Measurements from ENCODE around the gene KRTAP13-3. TPM values are rescaled to one million over a fixed set of nuclear protein-coding genes. Genes with fewer than 3 reads are reported as not detected.

The KRTAP13-3 gene, protein sequence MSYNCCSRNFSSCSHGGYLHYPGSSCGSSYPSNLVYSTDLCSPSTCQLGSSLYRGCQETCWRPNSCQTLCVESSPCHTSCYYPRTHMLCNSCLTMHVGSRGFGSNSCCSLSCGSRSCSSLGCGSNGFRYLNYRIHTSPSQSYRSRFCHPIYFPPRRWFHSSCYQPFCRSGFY
- total RNA-seq (not detected), polyA plus RNA-seq (not detected)
- long read RNA-seq, donor 1: 0 reads
- long read RNA-seq, donor 2: 0 reads

DNA sequence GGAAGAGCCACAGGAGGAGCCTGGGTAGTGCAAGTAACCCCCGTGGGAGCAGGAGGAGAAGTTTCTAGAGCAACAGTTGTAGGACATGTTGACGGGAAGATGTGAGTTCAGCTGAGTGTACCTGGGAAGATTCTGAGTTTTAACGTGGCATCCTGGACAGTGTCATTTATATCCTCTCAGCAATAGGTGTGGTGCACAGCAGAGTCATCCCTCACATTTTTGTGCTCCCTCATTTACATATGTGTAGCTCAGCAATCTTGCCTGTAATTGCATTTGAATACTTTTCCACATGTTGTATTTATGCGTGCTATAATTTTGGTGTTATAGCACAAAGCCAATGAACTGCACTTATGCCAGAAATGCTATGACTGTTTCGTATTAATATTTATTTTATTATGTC lies at the start of gene KRTAP13-3:
TSS of gene KRTAP13-3 (minus strand) at position 101 of the 400 bp plus-strand sequence. CDS start at position 87, 14 bp downstream.
- H3K36me3 ChIP-seq (ENCODE audit: control insufficient read depth in 1 of 2, insufficient read depth in 2 of 2, low read length in 1 of 2): no peaks in the 10 kb centered on the region
- no peaks in the 10 kb centered on the region for H3K9me3 ChIP-seq (ENCODE audit: control insufficient read depth, low read length)
- 80 to 81% methylated on average over 5 of the region's 5 CpGs for WGBS, 2 donors
- H3K4me1 ChIP-seq (ENCODE audit: control insufficient read depth in 1 of 2, insufficient read depth in 2 of 2, low read length in 2 of 2): no peaks in the 10 kb centered on the region
- no peak for DNase-seq
- H3K27ac ChIP-seq (ENCODE audit: low read depth in 1 of 2, low read length in 2 of 2): no peak within 1 kb of the TSS
- intact Hi-C loops (cut with DNase I): no loop called here
- no peak within 1 kb of the TSS for H3K4me3 ChIP-seq (ENCODE audit: low read length in 2 of 2)
- ATAC-seq (ENCODE audit: low FRiP score): no peak
- H3K27me3 ChIP-seq (ENCODE audit: control insufficient read depth in 1 of 2, insufficient read depth in 2 of 2, low read length in 1 of 2): no peaks in the 10 kb centered on the region

DNA sequence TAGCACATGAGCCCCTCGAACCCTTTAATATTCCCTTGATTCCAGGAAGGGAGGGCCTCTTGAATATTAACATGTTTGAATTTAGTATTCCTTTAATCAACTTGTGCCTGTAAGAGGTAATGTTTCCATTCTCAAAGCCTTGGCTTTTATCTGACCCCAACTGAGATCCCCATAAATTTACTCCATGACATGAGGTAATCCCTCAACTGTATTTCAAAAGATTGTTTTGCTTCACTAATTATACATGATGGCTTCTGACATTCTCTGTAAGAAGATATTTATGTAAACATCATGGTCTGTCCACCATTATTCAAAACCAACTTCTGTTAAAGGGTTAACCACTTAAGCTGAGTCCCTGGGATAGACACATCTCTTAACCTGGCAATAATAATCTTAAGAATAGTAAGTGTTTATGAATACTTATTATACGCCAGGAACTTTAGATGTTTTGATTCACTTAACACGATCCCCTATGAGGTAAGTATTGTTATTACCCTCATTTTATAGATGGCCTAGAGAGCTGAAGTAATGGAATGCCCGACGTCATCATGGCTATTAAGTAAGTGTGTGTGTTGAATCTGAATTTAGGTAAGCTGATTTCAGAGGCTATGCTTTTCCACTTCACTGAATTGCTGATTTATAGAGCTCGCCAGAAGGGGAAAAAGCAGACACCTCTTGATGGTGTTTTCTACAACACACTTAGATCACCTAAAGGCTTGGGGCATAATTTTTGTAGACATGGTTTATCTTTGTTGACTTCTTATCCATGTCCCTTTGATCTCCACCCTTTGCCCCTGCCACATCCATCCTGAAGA lies 43.4 kb upstream of the KRTAP13-3 start:
- Histone ChIP-seq H3K36me3 (ENCODE audit: control insufficient read depth in 1 of 2, insufficient read depth in 2 of 2, low read length in 1 of 2) (no peaks in the 10 kb centered on the region), H3K4me3 (ENCODE audit: low read length in 2 of 2) (no peak overlapping the region), H3K9me3 (ENCODE audit: control insufficient read depth, low read length) (no peaks in the 10 kb centered on the region), H3K27ac (ENCODE audit: low read depth in 1 of 2, low read length in 2 of 2) (no peak overlapping the region), H3K27me3 (ENCODE audit: control insufficient read depth in 1 of 2, insufficient read depth in 2 of 2, low read length in 1 of 2) (no peaks in the 10 kb centered on the region), H3K4me1 (ENCODE audit: control insufficient read depth in 1 of 2, insufficient read depth in 2 of 2, low read length in 2 of 2) (no peaks in the 10 kb centered on the region)
- intact Hi-C loops (cut with DNase I): no loop called here
- 80 to 83% methylated on average over 6 of the region's 6 CpGs for WGBS, 2 donors
- DNase-seq (no peak), ATAC-seq (ENCODE audit: low FRiP score) (no peak)

DNA sequence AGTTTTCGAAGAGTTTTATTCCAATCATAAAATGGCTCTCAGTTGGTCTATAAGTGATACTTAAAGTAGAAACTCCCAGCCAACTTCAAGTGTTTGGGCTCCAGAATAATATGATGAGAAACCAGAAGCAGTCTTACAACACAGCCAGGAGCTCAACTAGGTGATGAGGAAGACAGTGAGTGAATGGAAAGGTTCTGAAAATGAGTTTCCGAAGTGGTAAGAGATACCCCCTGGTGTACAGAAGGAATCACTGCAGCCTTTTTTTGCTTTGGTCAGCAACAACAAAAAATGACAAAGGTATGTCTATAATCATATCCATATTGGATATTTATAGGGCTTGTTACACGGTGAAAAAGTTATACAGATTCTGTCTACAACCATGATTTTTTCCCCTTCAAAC lies 38.0 kb upstream of the KRTAP13-3 start:
- Histone ChIP-seq H3K4me1 (ENCODE audit: control insufficient read depth in 1 of 2, insufficient read depth in 2 of 2, low read length in 2 of 2) (no peaks in the 10 kb centered on the region), H3K4me3 (ENCODE audit: low read length in 2 of 2) (no peak overlapping the region), H3K27me3 (ENCODE audit: control insufficient read depth in 1 of 2, insufficient read depth in 2 of 2, low read length in 1 of 2) (no peaks in the 10 kb centered on the region), H3K9me3 (ENCODE audit: control insufficient read depth, low read length) (no peaks in the 10 kb centered on the region), H3K27ac (ENCODE audit: low read depth in 1 of 2, low read length in 2 of 2) (no peak overlapping the region), H3K36me3 (ENCODE audit: control insufficient read depth in 1 of 2, insufficient read depth in 2 of 2, low read length in 1 of 2) (no peaks in the 10 kb centered on the region)
- 68 to 88% methylated on average over 3 of the region's 3 CpGs for WGBS, 2 donors
- DNase-seq (no peak), ATAC-seq (ENCODE audit: low FRiP score) (no peak)
- intact Hi-C loops (cut with DNase I): no loop called here

DNA sequence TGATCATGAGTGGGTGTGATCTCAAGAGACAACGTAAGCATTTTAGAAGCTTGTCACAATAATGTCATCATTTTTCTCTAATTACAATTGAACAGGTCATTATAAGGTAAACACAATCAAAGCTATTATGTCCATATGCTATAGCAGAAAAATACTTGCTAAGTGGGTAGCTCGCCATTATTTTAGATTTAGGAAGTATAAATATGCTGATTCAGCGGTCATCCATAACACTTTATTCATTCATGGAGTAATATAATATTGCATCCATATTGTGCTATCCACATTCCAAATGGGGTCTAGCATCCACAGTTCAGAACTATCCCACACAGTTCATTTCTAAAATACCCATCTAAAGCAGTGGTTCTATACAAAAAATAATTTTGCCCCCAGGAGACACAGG lies 22.8 kb upstream of the KRTAP13-3 start:
- ATAC-seq (ENCODE audit: low FRiP score) (no peak), DNase-seq (no peak)
- 96 to 99% methylated on average over 3 of the region's 3 CpGs for WGBS, 2 donors
- Histone ChIP-seq H3K9me3 (ENCODE audit: control insufficient read depth, low read length) (no peaks in the 10 kb centered on the region), H3K4me1 (ENCODE audit: control insufficient read depth in 1 of 2, insufficient read depth in 2 of 2, low read length in 2 of 2) (no peaks in the 10 kb centered on the region), H3K36me3 (ENCODE audit: control insufficient read depth in 1 of 2, insufficient read depth in 2 of 2, low read length in 1 of 2) (no peaks in the 10 kb centered on the region), H3K27me3 (ENCODE audit: control insufficient read depth in 1 of 2, insufficient read depth in 2 of 2, low read length in 1 of 2) (no peaks in the 10 kb centered on the region), H3K4me3 (ENCODE audit: low read length in 2 of 2) (no peak overlapping the region), H3K27ac (ENCODE audit: low read depth in 1 of 2, low read length in 2 of 2) (no peak overlapping the region)
- intact Hi-C loops (cut with DNase I): no loop called here

DNA sequence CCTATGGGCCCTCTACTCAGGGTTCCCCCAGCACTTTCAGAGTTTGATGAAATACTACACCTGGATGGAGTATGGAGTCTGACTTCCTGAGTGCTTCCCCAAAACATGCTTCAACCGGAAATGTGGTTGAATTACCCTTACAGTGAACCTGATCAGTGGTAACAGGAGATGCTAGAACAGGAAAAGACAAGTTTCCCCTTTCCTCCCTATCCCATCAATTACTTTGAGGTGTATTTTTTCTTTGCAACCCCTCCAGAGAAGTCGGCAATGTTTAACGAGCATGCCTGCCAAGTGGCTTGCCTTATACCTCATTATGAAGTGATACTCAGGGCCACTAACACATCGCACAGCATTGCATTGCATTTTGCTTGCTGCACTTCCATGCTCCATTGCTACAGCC lies 21.3 kb upstream of the KRTAP13-3 start:
- intact Hi-C loops (cut with DNase I): no loop called here
- H3K27me3 ChIP-seq (ENCODE audit: control insufficient read depth in 1 of 2, insufficient read depth in 2 of 2, low read length in 1 of 2): no peaks in the 10 kb centered on the region
- WGBS, 2 donors: 48 to 50% methylated on average over 4 of the region's 4 CpGs
- ATAC-seq (ENCODE audit: low FRiP score) (no peak), DNase-seq (no peak)
- H3K4me1 ChIP-seq (ENCODE audit: control insufficient read depth in 1 of 2, insufficient read depth in 2 of 2, low read length in 2 of 2): no peaks in the 10 kb centered on the region
- H3K4me3 ChIP-seq (ENCODE audit: low read length in 2 of 2): no peak overlapping the region
- no peaks in the 10 kb centered on the region for H3K36me3 ChIP-seq (ENCODE audit: control insufficient read depth in 1 of 2, insufficient read depth in 2 of 2, low read length in 1 of 2)
- H3K9me3 ChIP-seq (ENCODE audit: control insufficient read depth, low read length): no peaks in the 10 kb centered on the region
- no peak overlapping the region for H3K27ac ChIP-seq (ENCODE audit: low read depth in 1 of 2, low read length in 2 of 2)

DNA sequence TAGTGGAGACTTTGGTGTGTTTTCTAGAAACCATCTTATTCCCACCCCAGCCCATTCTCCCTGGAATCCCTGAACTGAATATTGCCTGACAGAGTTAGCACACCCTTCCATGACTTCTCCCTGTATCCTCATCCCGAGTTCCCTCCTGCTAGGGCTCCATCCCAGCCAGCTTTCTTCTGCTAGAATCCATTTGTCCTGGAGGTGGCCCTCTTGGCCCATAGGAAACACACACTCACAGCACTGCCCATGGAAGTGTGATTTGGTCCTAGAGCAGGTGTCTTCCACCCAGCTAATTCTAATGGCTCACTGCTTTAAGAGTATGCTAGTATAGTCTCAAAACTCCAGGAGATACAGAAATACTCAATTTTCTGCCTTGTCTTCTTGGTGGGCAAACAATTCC lies 18.5 kb upstream of the KRTAP13-3 start:
- no peak for ATAC-seq (ENCODE audit: low FRiP score)
- intact Hi-C loops (cut with DNase I): no loop called here
- Histone ChIP-seq H3K27ac (ENCODE audit: low read depth in 1 of 2, low read length in 2 of 2) (no peak overlapping the region), H3K4me1 (ENCODE audit: control insufficient read depth in 1 of 2, insufficient read depth in 2 of 2, low read length in 2 of 2) (no peaks in the 10 kb centered on the region), H3K27me3 (ENCODE audit: control insufficient read depth in 1 of 2, insufficient read depth in 2 of 2, low read length in 1 of 2) (no peaks in the 10 kb centered on the region), H3K36me3 (ENCODE audit: control insufficient read depth in 1 of 2, insufficient read depth in 2 of 2, low read length in 1 of 2) (no peaks in the 10 kb centered on the region), H3K9me3 (ENCODE audit: control insufficient read depth, low read length) (no peaks in the 10 kb centered on the region), H3K4me3 (ENCODE audit: low read length in 2 of 2) (no peak overlapping the region)
- 57 to 60% methylated on average over 1 of the region's 1 CpG for WGBS, 2 donors
- DNase-seq: no peak

DNA sequence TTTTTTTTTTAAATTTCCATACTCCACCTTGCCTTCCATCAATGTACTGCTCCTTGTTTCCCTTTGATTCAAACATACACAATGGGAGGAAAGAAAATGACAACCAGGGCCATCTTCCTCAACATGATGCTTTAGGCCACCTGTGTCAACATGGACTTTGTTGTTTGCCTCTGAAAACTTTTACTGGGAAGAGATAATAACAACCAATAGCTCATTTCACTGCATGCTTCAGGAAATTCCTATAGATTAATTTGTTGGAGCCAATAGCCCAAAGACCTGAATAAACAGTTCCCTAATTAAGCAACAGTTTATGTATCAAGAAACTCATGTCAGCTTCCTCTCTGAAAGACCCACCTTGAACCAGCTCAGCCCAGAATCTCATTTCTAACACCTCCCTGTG lies 17.5 kb upstream of the KRTAP13-3 start:
- no peaks in the 10 kb centered on the region for H3K36me3 ChIP-seq (ENCODE audit: control insufficient read depth in 1 of 2, insufficient read depth in 2 of 2, low read length in 1 of 2)
- intact Hi-C loops (cut with DNase I): no loop called here
- no peaks in the 10 kb centered on the region for H3K27me3 ChIP-seq (ENCODE audit: control insufficient read depth in 1 of 2, insufficient read depth in 2 of 2, low read length in 1 of 2)
- no peaks in the 10 kb centered on the region for H3K9me3 ChIP-seq (ENCODE audit: control insufficient read depth, low read length)
- no peak overlapping the region for H3K4me3 ChIP-seq (ENCODE audit: low read length in 2 of 2)
- no peak overlapping the region for H3K27ac ChIP-seq (ENCODE audit: low read depth in 1 of 2, low read length in 2 of 2)
- DNase-seq: no peak
- no peaks in the 10 kb centered on the region for H3K4me1 ChIP-seq (ENCODE audit: control insufficient read depth in 1 of 2, insufficient read depth in 2 of 2, low read length in 2 of 2)
- ATAC-seq (ENCODE audit: low FRiP score): no peak

DNA sequence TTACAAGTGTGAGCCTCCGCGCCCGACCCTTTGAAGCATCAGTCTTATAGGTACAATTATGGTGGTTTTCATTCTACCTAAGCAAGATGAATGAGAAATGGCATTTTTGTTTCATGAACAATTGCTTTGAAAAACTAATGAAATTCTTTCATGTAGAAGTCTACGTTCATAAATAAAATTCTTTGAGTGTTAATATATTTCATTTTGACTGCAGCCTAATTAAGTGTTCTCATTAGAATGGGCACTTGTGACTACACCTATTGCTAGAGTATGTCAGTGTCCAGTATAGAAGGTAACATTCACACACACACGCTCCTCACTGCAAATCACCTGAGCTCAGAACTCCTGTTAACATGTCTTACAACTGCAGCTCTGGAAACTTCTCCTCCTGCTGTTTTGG lies 14.2 kb upstream of the KRTAP13-3 start, which contains the start of gene KRTAP15-1:
TSS of gene KRTAP15-1 (plus strand) at position 301 of the 400 bp plus-strand sequence. CDS start at position 354, 53 bp downstream.
- no peak for DNase-seq
- ATAC-seq (ENCODE audit: low FRiP score): no peak
- Histone ChIP-seq H3K4me3 (ENCODE audit: low read length in 2 of 2) (no peak within 1 kb of the TSS), H3K27ac (ENCODE audit: low read depth in 1 of 2, low read length in 2 of 2) (no peak within 1 kb of the TSS), H3K36me3 (ENCODE audit: control insufficient read depth in 1 of 2, insufficient read depth in 2 of 2, low read length in 1 of 2) (no peaks in the 10 kb centered on the region), H3K4me1 (ENCODE audit: control insufficient read depth in 1 of 2, insufficient read depth in 2 of 2, low read length in 2 of 2) (no peaks in the 10 kb centered on the region), H3K27me3 (ENCODE audit: control insufficient read depth in 1 of 2, insufficient read depth in 2 of 2, low read length in 1 of 2) (no peaks in the 10 kb centered on the region), H3K9me3 (ENCODE audit: control insufficient read depth, low read length) (no peaks in the 10 kb centered on the region)
- intact Hi-C loops (cut with DNase I): no loop called here
- WGBS, 2 donors: 93 to 94% methylated on average over 5 of the region's 5 CpGs

DNA sequence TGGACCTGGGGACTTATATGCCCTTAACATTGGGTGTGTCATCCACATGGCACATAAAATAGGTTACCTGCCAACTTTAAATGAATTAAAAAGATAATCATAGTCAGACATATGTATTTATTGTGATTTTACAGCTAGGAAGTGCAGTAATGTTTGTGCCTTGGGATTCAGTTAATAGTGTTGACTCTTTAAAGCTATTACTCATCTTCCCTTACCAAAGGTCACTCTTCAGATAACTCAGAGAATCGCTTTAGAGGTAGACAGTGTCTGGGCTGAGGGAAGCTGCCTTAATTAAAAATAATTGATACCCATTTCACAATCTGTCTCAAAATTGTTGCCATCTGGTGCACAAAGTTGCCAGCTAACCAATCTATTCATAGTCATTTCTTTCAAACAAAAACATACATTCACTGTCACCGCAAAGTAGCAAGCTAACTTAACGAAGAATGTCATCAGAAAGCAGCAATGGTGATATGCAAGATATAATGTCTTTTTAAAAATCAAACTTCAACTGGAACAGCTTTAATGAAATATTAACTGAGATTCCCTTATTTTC lies 11.4 kb upstream of the KRTAP13-3 start:
- Histone ChIP-seq H3K4me1 (ENCODE audit: control insufficient read depth in 1 of 2, insufficient read depth in 2 of 2, low read length in 2 of 2) (no peaks in the 10 kb centered on the region), H3K27ac (ENCODE audit: low read depth in 1 of 2, low read length in 2 of 2) (no peak overlapping the region), H3K36me3 (ENCODE audit: control insufficient read depth in 1 of 2, insufficient read depth in 2 of 2, low read length in 1 of 2) (no peaks in the 10 kb centered on the region), H3K9me3 (ENCODE audit: control insufficient read depth, low read length) (no peaks in the 10 kb centered on the region), H3K27me3 (ENCODE audit: control insufficient read depth in 1 of 2, insufficient read depth in 2 of 2, low read length in 1 of 2) (no peaks in the 10 kb centered on the region), H3K4me3 (ENCODE audit: low read length in 2 of 2) (no peak overlapping the region)
- DNase-seq (no peak), ATAC-seq (ENCODE audit: low FRiP score) (no peak)
- 82 to 89% methylated on average over 3 of the region's 3 CpGs for WGBS, 2 donors
- intact Hi-C loops (cut with DNase I): no loop called here

All from aorta (tissue), 5 donors.